ENCODE data around the gene SMARCC2. TPM values are rescaled to one million over a fixed set of nuclear protein-coding genes. Genes with fewer than 3 reads are reported as not detected.

Gene SMARCC2
- total and polyA plus RNA-seq, 2 of the 13 experiments (the other 11 are each of a cell fraction or from before 2014, with no cell fraction given) = 21.3 to 24.1 TPM

DNA sequence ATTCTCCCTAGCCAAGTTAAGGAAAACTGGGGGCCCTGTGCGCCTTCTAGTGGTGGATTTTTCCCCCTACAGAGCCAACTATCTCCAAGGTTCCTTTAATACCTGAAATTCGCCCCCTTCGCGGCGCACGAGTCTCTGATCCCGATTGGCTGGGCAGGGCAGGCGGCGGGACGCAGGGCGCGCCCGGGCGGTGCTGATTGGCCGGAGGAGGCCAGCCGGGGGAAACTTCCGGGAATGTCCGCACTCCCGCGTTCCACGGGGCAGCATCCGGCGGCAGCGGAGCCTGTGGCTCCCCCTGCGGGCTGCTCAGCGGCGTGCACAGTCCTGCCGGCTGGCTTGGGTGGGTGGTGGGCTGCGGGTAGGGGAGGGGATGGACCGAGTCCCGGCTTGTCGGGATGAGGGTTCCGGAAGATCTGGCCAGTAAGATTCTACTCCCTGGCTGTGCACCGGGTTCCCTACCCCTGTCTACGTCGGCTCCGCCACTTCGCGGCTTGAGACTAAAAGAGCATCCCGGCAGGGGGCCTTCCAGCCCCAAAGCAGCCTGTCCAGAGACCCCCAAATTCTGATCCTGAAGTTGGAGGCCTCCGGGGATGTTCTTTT is 34.9 kb upstream of the SMARCC2 start, which contains the start of gene NABP2 (continued):
- TF ChIP-seq ZNF280B (CRISPR knock-in tag; IDR thresholded peaks at IDR 0.05; ENCODE audit: borderline replicate concordance) (no peak), ZNF382 (CRISPR knock-in tag; IDR thresholded peaks at IDR 0.05; ENCODE audit: borderline replicate concordance) (no peak), ZBTB20 (CRISPR knock-in tag; IDR thresholded peaks at IDR 0.05; ENCODE audit: borderline replicate concordance, low read depth) (no peak), ZNF451 (CRISPR knock-in tag; IDR thresholded peaks at IDR 0.05) (no peak), MED1 (CRISPR knock-in tag; IDR thresholded peaks at IDR 0.05) (peak; percentile 57; the same call in 1 of the 2 replicates), JUN (CRISPR knock-in tag; IDR thresholded peaks at IDR 0.05) (no peak), MED8 (CRISPR knock-in tag; IDR thresholded peaks at IDR 0.05; ENCODE audit: insufficient replicate concordance) (no peak), ZNF33A (CRISPR knock-in tag; IDR thresholded peaks at IDR 0.05; ENCODE audit: borderline replicate concordance) (0 out of 2 replicates have a peak, but pooled peaks have one; percentile 72), NR2F6 (IDR thresholded peaks at IDR 0.05) (no peak), NR2F6 (CRISPR knock-in tag; IDR thresholded peaks at IDR 0.05) (peak; percentile 59; the same call in 1 of the 2 replicates), MAZ (IDR thresholded peaks at IDR 0.05; ENCODE audit: borderline replicate concordance, low read depth, low read length) (peak; percentile 58; the same call in 1 of the 2 replicates), MAZ (CRISPR knock-in tag; IDR thresholded peaks at IDR 0.05; ENCODE audit: low read depth) (peak; percentile 76), HNRNPH1 (optimal IDR thresholded peaks at IDR 0.05; ENCODE audit: low read depth, low read length) (no peak), PATZ1 (CRISPR knock-in tag; IDR thresholded peaks at IDR 0.05) (peak; percentile 77), IKZF1 (IDR thresholded peaks at IDR 0.05) (no peak), YY1 (IDR thresholded peaks at IDR 0.05; ENCODE audit: insufficient read depth, insufficient replicate concordance, low read depth, low read length) (peak; percentile 78), REST (IDR thresholded peaks at IDR 0.05; ENCODE audit: borderline replicate concordance in 1 of 2, low read depth in 1 of 2, low read length in 2 of 2) (peak in 1 of 2 experiments; percentile 53; a peak in 1 of 4 replicates), RFX1 (IDR thresholded peaks at IDR 0.05) (no peak), SP4 (CRISPR knock-in tag; IDR thresholded peaks at IDR 0.05) (peak; percentile 81), CBX2 (IDR thresholded peaks at IDR 0.05; ENCODE audit: low read depth, low read length) (no peak), CBX2 (CRISPR knock-in tag; IDR thresholded peaks at IDR 0.05; ENCODE audit: low read depth) (no peak)
- TF ChIP-seq, protein P1, sequence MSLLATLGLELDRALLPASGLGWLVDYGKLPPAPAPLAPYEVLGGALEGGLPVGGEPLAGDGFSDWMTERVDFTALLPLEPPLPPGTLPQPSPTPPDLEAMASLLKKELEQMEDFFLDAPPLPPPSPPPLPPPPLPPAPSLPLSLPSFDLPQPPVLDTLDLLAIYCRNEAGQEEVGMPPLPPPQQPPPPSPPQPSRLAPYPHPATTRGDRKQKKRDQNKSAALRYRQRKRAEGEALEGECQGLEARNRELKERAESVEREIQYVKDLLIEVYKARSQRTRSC (CRISPR knock-in tag; IDR thresholded peaks at IDR 0.05; ENCODE audit: low read depth) = no peak
